Stimulated activated CD8-positive, alpha-beta memory T cell treated with anti-CD3 and anti-CD28 coated beads, Interleukin-7, amount 100 ng/mL, for 4 hours (primary cell): ENCODE measurements around the gene ERGIC3.

Experiments used
- DNase-seq, 2 donors: peaks; one replicate each; pipeline ENCODE4 v3.0.0-alpha.2; 2020; ENCODE audit warnings: low read depth in 2 of 2

Gene ERGIC3

GRCh38 chr20:35598899-35599775 lies 57.3 kb downstream of the ERGIC3 start:
- no peak for DNase-seq

GRCh38 chr20:35599776-35600120 lies 57.9 kb downstream of the ERGIC3 start:
- DNase-seq = no peak

- DNase-seq = no peak
Measured at GRCh38 chr20:35600176-35600992, 58.5 kb downstream of the ERGIC3 start.

- peak; percentile 51 to 66 for DNase-seq
Measured at GRCh38 chr20:35600993-35601973, 59.4 kb downstream of the ERGIC3 start.

- no peak for DNase-seq
Measured at GRCh38 chr20:35601990-35602389, 60.1 kb downstream of the ERGIC3 start.

GRCh38 chr20:35602851-35603495 lies 61.1 kb downstream of the ERGIC3 start:
- no peak for DNase-seq

GRCh38 chr20:35603695-35604448 lies 62.0 kb downstream of the ERGIC3 start:
- DNase-seq = no peak

- no peak for DNase-seq
Measured at GRCh38 chr20:35604449-35604747, 62.5 kb downstream of the ERGIC3 start.

GRCh38 chr20:35606127-35606526 lies 64.2 kb downstream of the ERGIC3 start:
- no peak for DNase-seq
